Measurements from ENCODE around the gene PTPRN2.
A peak's percentile ranks its signal among the peaks of the same experiment; 100 is the strongest.

GRCh38 chr7:158585721-158586498 is 1.7 kb downstream of the PTPRN2 start:
- TF ChIP-seq CTCF (IDR thresholded peaks at IDR 0.05 in 2 of 3, conservative IDR thresholded peaks at IDR 0.05 in 1 of 3; ENCODE audit: borderline replicate concordance in 1 of 3, insufficient read depth in 1 of 3, low read depth in 2 of 3, low read length in 2 of 3): no peak
- TF ChIP-seq POLR2AphosphoS5 (IDR thresholded peaks at IDR 0.05; ENCODE audit: low read depth, low read length): no peak
- no peak for TF ChIP-seq EZH2 (IDR thresholded peaks at IDR 0.05)
- peak; percentile 20; the same call in 1 of the 2 replicates for TF ChIP-seq RAD21 (IDR thresholded peaks at IDR 0.05; ENCODE audit: low read depth)
- TF ChIP-seq, protein P1, sequence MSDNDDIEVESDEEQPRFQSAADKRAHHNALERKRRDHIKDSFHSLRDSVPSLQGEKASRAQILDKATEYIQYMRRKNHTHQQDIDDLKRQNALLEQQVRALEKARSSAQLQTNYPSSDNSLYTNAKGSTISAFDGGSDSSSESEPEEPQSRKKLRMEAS (IDR thresholded peaks at IDR 0.05): no peak
- TF ChIP-seq YY1 (IDR thresholded peaks at IDR 0.05; ENCODE audit: extremely low read depth, insufficient replicate concordance, low read depth, low read length): no peak
- TF ChIP-seq POLR2A (IDR thresholded peaks at IDR 0.05; ENCODE audit: borderline replicate concordance, extremely low read depth, insufficient read depth, insufficient read length): no peak
- TF ChIP-seq, protein P2, sequence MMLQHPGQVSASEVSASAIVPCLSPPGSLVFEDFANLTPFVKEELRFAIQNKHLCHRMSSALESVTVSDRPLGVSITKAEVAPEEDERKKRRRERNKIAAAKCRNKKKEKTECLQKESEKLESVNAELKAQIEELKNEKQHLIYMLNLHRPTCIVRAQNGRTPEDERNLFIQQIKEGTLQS (IDR thresholded peaks at IDR 0.05): no peak
